IPS-20b (cell line): ENCODE results near the gene PLSCR5.

Experiments used
- H3K27ac ChIP-seq: one replicate; pipeline ENCODE4 v1.5.1; 2013; ENCODE audit warnings: low read length
- H3K27me3 ChIP-seq: 2 replicates; pipeline ENCODE4 v1.6.1; 2013; ENCODE audit warnings: mild to moderate bottlenecking, low read length, inconsistent platforms; ENCODE audit not compliant: insufficient read depth
- H3K36me3 ChIP-seq: 2 replicates; pipeline ENCODE4 v1.6.1; 2013; ENCODE audit warnings: low read depth, mild to moderate bottlenecking, inconsistent platforms, low read length, moderate library complexity; ENCODE audit not compliant: insufficient read depth
- H3K4me1 ChIP-seq: 2 replicates; pipeline ENCODE4 v1.6.1; 2013; ENCODE audit warnings: mild to moderate bottlenecking, control low read depth, inconsistent platforms, low read length, moderate library complexity; ENCODE audit not compliant: insufficient read depth
- H3K4me3 ChIP-seq: 2 replicates; pipeline ENCODE4 v1.5.1; 2013; ENCODE audit warnings: mild to moderate bottlenecking, low read length, inconsistent platforms
- H3K9ac ChIP-seq: 2 replicates; pipeline ENCODE4 v1.6.1; 2013; ENCODE audit warnings: low read depth, mild to moderate bottlenecking, inconsistent platforms, low read length, moderate library complexity
- H3K9me3 ChIP-seq: 2 replicates; pipeline ENCODE4 v1.6.1; 2013; ENCODE audit warnings: mild to moderate bottlenecking, low read depth, low read length, inconsistent platforms; ENCODE audit not compliant: insufficient read depth

The PLSCR5 gene

GRCh38 chr3:146626403-146627122 is 21.4 kb upstream of the PLSCR5 start:
- no peak overlapping the region for H3K9ac ChIP-seq
- H3K9me3 ChIP-seq: no peaks in the 10 kb centered on the region
- H3K36me3 ChIP-seq: no peaks in the 10 kb centered on the region
- H3K27ac ChIP-seq: no peak overlapping the region
- H3K27me3 ChIP-seq: no peaks in the 10 kb centered on the region
- H3K4me3 ChIP-seq: no peak overlapping the region
- H3K4me1 ChIP-seq: no peaks in the 10 kb centered on the region

- Histone ChIP-seq H3K27ac (no peak overlapping the region), H3K27me3 (no peaks in the 10 kb centered on the region), H3K36me3 (no peaks in the 10 kb centered on the region), H3K9me3 (no peaks in the 10 kb centered on the region), H3K9ac (no peak overlapping the region), H3K4me1 (no peaks in the 10 kb centered on the region), H3K4me3 (no peak overlapping the region)
These were observed 20.1 kb upstream of the PLSCR5 start for GRCh38 chr3:146625186-146625775.

GRCh38 chr3:146621723-146622122 is 16.6 kb upstream of the PLSCR5 start:
- Histone ChIP-seq H3K9ac (no peak overlapping the region), H3K27ac (no peak overlapping the region), H3K36me3 (no peaks in the 10 kb centered on the region), H3K4me3 (no peak overlapping the region), H3K9me3 (no peaks in the 10 kb centered on the region), H3K27me3 (no peaks in the 10 kb centered on the region), H3K4me1 (no peaks in the 10 kb centered on the region)

- Histone ChIP-seq H3K27me3 (no peaks in the 10 kb centered on the region), H3K36me3 (no peaks in the 10 kb centered on the region), H3K9ac (no peak overlapping the region), H3K9me3 (no peaks in the 10 kb centered on the region), H3K27ac (no peak overlapping the region), H3K4me3 (no peak overlapping the region), H3K4me1 (no peaks in the 10 kb centered on the region)
These were observed 6.9 kb upstream of the PLSCR5 start for GRCh38 chr3:146612015-146612414.

- no peak overlapping the region for H3K27ac ChIP-seq
- H3K9ac ChIP-seq: no peak overlapping the region
- no peaks in the 10 kb centered on the region for H3K9me3 ChIP-seq
- no peaks in the 10 kb centered on the region for H3K36me3 ChIP-seq
- H3K4me1 ChIP-seq: no peaks in the 10 kb centered on the region
- H3K4me3 ChIP-seq: no peak overlapping the region
- H3K27me3 ChIP-seq: no peaks in the 10 kb centered on the region
These were observed 6.0 kb upstream of the PLSCR5 start for GRCh38 chr3:146611096-146611495.

GRCh38 chr3:146598535-146598934 is 6.6 kb downstream of the PLSCR5 start:
- Histone ChIP-seq H3K9me3 (no peaks in the 10 kb centered on the region), H3K36me3 (no peaks in the 10 kb centered on the region), H3K27ac (no peak overlapping the region)

DNA sequence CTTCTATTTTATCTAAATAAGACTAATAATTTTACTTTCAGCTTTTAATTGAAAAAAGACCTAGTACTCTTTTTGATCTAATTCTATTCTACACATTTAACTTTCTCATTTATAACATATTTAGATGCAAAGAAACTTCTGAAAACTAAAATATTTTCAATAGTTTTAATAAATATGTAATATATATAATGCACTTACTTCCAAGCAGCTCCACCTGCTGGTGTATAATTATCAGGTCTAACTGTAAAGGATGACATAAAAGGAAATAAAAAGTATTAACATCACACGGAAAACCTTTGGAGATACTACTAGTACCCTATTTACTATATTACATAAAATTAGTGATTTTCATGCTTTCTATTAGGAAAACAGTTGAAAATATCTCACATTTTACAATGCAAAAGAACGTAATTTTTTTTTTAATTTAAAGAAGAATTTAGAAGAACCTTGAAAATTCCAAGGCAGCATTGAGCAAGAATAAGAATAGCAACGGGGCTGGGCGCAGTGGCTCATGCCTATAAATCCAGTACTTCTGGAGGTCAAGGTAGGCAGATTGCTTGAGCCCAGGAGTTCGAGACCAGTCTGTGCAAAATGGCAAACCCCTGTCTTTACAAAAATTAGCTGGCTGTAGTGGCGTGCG is 10.2 kb downstream of the PLSCR5 start:
- Histone ChIP-seq H3K27me3 (no peaks in the 10 kb centered on the region), H3K9me3 (no peaks in the 10 kb centered on the region), H3K4me3 (no peak overlapping the region), H3K9ac (no peak overlapping the region), H3K4me1 (no peaks in the 10 kb centered on the region), H3K27ac (no peak overlapping the region), H3K36me3 (no peaks in the 10 kb centered on the region)

More at GRCh38 chr3:146598535-146598934, 6.6 kb downstream of the PLSCR5 start:
- Histone ChIP-seq H3K4me1 (peaks cover 3% of the 10 kb centered on the region; the same call in 1 of the 2 replicates), H3K27me3 (no peaks in the 10 kb centered on the region), H3K4me3 (no peak overlapping the region), H3K9ac (no peak overlapping the region)

DNA sequence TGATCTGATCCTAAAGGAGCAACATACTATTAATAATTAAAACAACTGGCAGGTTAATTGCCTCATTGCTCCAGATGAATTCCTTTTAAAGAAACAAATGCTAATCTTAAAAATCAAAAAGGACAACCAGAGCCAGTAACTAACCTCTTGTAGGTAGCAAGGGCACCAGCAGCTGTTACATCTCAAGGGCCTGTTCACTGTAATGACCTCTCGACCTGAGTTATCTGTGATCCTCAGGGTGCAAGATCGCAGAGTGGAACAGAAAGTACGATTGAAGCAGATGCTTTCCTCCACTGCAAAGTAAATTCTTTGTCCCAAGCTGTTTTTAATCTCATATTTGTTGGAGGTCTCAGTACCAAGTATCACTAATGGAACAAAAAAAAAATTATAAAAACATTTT is 11.4 kb downstream of the PLSCR5 start:
- Histone ChIP-seq H3K4me3 (no peak overlapping the region), H3K27me3 (no peaks in the 10 kb centered on the region), H3K9me3 (no peaks in the 10 kb centered on the region), H3K9ac (no peak overlapping the region), H3K4me1 (no peaks in the 10 kb centered on the region), H3K27ac (no peak overlapping the region), H3K36me3 (no peaks in the 10 kb centered on the region)

DNA sequence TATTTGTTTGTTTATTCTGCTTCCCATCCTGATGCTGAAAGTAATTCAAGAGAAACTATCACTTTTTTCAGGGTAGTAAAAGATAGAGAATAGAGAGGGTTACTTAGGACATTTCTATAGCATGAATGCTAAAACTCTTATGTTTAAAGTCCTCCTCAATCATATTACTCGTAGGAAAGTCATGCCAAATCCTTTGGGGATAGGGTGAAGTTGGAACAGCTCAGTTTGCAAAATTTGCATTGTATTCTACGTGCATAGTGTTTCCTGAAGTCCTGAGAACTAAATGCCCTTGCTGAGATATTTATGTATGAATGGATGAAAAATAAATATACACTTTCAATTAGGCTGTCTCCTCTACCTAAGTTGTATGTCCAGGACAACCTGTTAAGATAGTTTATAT is 14.6 kb downstream of the PLSCR5 start:
- Histone ChIP-seq H3K27ac (no peak overlapping the region), H3K36me3 (no peaks in the 10 kb centered on the region), H3K4me3 (no peak overlapping the region), H3K27me3 (no peaks in the 10 kb centered on the region), H3K9me3 (no peaks in the 10 kb centered on the region), H3K9ac (no peak overlapping the region), H3K4me1 (peaks cover 2% of the 10 kb centered on the region; the same call in 1 of the 2 replicates)

- H3K9me3 ChIP-seq: no peaks in the 10 kb centered on the region
- no peak overlapping the region for H3K27ac ChIP-seq
These were observed 15.1 kb downstream of the PLSCR5 start for GRCh38 chr3:146589899-146590508.

DNA sequence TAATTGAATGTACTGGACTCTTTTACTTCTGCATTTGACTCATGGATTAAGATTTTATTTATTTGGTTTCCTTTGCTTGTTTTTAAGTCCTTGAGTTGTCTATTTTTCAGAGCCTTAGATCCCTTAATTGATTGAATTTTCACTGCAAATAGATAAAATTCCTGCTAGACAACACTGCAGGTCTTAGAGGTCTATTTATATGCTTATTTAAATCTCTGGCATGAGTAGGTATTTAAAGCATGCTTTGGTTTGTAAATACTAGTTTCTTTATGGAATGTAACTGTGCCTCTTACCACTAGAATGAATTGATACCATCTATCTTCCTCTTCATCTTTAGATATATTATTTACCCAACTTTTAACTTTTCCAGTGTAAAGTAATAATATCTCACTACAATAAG is 20.0 kb downstream of the PLSCR5 start:
- H3K9me3 ChIP-seq: peaks cover 20% of the 10 kb centered on the region
- no peak overlapping the region for H3K27ac ChIP-seq
- peaks cover 7% of the 10 kb centered on the region; the same call in 1 of the 2 replicates for H3K4me1 ChIP-seq
- peaks cover 16% of the 10 kb centered on the region for H3K36me3 ChIP-seq
- H3K27me3 ChIP-seq: no peaks in the 10 kb centered on the region
- H3K4me3 ChIP-seq: no peak overlapping the region
- no peak overlapping the region for H3K9ac ChIP-seq

More at GRCh38 chr3:146589899-146590508, 15.1 kb downstream of the PLSCR5 start:
- H3K4me3 ChIP-seq: no peak overlapping the region
- no peaks in the 10 kb centered on the region for H3K27me3 ChIP-seq
- no peaks in the 10 kb centered on the region for H3K36me3 ChIP-seq
- no peak overlapping the region for H3K9ac ChIP-seq
- H3K4me1 ChIP-seq: peaks cover 4% of the 10 kb centered on the region; the same call in 1 of the 2 replicates
